ENCODE results near the gene HTATSF1.

DNA sequence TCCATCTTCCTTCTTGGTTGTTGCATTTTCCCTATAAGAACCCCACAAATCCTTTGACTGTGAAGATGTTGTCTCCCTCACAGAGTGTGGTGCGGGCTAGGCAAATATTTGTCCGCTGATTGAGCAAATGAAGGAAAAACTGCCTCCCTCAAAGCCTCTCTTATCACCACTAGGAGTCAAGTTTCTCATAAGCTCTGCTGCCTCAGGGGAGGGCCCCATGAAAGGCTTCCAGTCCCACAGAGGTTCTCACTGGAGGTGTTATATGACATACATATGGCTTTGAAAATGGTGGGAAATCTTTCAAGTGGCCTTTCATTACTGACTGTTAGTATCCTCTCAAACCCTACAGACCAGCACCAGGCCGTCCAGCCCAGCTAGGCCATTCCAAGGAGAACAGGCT, 43.9 kb downstream of the HTATSF1 start:
- TF ChIP-seq ZNF274 (IDR thresholded peaks at IDR 0.05; ENCODE audit: low read depth, low read length) (no peak), SUZ12 (IDR thresholded peaks at IDR 0.05; ENCODE audit: extremely low read depth, insufficient read depth, insufficient read length) (no peak), YY1 (IDR thresholded peaks at IDR 0.05; ENCODE audit: insufficient read depth, insufficient read length) (no peak)
